NCI-H2029 treated with DMSO at 0.1 percent for 48 hours (cell line): ENCODE results near the gene RPS26.

ENCODE experiments used
- DNase-seq: peaks from one replicate; lab custom pipeline; 2025; lab: John Stamatoyannopoulos, UW

RPS26 gene

DNA sequence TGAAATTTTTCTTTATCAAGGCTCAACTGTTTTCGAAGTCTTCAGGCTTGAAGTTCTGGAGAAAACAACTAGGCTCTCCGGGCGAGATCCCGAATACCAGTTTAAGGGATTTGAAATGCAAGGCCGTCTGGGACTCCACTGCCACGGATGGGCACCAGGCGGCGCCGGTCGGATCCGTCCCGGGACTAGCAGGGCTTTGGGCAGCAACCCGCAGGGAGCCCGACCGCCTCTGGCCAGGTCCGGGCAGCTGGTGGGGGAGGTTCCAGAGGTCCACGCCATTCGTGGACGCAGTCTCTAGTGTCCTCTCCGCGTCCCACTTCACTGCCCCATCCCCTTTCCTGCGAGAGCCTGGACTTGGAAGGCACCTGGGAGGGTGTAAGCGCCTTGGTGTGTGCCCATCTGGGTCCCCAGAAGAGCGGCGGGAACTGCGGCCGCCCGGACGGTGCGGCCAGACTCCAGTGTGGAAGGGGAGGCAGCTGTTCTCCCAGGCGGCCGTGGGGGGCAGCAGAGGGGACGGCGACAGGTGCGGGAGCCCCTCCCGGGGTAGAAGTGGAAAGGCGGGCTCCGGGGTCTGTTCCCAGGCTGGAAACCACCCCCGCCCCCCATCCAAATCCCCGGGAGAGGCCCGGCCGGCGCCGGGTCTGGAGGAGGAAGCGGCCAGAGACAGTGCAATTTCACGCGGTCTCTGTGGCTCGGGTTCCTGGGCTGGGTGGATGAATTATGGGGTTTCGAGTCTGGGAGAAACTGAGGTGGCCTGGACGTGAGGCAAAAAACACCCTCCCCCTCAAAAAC, 37.4 kb downstream of the RPS26 start:
- no peak for DNase-seq

DNA sequence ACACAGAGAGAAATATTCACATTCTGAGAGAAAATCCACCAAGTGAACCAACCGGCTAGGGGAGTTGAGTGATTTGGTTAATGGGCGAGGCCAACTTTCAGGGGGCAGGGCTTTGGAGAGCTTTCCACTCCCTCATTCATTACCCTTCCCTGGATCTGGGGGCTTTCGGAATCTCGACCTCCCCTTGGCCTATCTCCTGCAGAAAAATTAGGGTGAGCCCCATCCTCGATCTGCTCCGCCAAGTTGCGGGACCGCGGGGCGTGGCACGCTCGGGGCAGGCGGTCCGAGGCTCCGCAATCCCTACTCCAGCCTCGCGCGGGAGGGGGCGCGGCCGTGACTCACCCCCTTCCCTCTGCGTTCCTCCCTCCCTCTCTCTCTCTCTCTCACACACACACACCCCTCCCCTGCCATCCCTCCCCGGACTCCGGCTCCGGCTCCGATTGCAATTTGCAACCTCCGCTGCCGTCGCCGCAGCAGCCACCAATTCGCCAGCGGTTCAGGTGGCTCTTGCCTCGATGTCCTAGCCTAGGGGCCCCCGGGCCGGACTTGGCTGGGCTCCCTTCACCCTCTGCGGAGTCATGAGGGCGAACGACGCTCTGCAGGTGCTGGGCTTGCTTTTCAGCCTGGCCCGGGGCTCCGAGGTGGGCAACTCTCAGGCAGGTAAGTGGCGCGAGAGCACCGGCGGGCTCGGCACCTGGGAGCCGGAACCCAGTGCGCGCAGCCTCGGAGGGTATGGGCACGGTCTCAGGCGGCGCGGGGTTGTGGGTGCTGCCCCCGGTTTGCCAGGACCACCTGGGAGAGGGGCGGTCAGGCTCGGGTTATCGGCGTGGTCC, 38.2 kb downstream of the RPS26 start, which contains the start of gene ERBB3:
Gene ERBB3 (plus strand): TSS at position 443 of the 833 bp plus-strand sequence. CDS start 136 bp downstream, at position 579.
- peak; percentile 54 for DNase-seq

DNA sequence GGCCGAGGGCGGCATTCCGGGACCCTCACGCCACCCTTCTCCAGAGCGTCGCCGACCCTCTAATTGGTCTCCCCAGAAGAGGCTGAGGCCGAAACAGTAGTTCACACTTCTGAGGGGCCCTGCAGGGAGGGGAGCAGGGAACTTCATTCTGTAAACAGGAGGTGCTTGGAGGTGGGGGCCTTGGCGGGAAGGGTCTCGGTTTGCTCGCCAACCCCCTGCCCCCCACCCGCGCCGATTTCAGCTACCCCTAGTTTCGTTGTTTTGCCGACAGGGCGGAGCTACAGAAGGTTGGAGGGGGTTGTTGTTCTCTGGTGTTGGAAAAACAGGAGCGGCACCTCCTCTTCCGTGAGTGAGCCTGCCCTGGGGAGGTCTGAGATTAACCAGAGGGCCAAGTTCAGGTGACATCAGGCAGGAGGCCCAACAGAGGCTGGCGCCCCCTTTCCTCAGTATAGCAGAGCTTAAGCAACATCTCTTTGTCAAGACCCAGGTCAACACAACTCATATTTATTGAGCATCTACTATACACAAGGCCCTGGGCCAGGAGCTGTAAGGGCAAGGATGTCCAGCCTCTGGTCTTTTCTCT, 38.9 kb downstream of the RPS26 start:
- DNase-seq = no peak

DNA sequence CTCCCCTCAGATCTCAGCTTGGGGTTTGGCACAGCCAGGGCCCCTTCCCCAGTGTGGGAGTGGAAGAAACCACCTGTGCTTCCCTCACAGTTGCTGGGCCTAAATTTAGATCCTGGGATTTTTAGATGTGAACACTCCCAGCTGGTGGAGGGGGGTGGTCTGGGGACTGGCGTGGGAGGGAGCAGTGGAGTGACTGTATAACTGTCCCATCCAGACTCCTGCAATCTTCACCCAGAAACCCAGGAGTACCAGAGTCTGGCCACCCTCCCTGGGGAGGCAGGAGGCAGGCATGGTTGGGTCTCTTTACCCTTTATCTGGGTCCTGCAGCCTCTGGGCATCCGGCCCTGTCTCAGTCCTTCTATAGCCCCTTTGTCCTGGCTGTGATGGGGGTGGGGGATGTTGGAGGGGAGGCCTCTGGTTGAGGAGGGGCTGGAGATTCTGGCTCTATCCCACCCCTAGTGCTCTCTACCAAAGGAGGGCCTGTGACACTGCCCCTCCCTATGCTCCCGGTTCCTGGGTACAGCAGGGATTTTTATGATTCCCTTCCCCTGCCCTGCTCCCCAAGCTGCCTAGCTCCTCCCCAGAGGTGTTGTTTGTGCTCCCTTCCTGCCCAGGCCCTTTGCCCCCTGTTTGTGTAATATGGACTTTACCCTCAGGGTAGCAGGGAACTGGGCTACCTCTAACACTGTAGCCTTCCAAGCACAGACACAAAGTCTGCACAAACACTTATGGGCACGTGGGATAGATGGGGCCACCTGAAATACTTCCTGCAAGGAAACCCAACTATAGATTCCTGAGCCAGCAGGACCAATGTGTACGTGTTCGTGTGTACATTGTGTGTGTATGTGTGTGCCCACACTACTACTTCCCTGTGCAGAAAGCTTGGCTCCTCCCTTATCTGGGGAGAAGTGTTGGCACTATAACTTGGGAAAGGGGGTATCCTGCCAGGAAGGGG, 40.0 kb downstream of the RPS26 start:
- DNase-seq = no peak

DNA sequence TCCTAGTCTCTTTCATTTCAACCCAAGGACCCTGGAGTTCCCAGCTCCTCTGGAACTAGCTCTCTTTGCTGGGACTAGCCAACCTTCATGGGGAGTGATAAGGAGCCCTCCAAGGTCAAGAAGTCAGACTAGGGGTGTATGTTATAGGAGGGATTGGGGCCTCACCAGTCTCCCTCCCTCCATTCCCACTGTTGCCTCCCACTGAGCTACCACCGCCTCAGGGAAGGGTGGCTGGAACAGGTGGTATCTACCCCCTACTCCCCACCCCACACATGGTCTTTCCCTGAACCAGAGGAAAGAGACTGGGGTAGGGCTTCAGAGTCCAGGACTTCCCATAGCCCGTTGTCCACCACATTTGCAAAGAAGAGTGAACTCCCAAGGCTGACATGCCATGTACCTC, 40.7 kb downstream of the RPS26 start:
- no peak for DNase-seq

GRCh38 chr12:56082967-56083366, 41.2 kb downstream of the RPS26 start:
- no peak for DNase-seq

GRCh38 chr12:56084958-56085543, 43.3 kb downstream of the RPS26 start:
- DNase-seq = no peak

DNA sequence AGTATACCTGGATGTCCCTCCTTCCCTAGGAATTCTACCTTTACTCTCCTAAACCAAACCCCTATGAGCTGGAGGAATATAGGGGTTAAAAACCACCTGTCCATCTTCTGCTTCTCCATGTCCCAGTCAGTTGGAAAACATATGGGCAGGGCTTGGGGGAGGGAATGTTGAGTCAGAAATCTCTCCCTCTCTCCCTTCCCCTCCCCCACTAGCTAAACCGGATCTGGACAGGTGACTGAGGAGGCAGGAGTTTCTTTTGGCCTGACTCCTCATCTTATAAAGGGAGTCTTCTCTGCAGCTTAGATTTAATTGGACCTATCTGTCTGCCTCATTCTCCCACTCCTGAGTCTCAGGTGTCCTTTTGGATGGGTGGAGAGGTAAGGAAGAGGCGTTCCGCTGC, 44.4 kb downstream of the RPS26 start:
- DNase-seq = no peak

GRCh38 chr12:56086608-56087007, 44.9 kb downstream of the RPS26 start:
- no peak for DNase-seq

GRCh38 chr12:56087220-56087619, 45.5 kb downstream of the RPS26 start:
- DNase-seq = peak; percentile 42
